G401 (cell line): Measurements from ENCODE around the gene SLF2. TPM values are rescaled to one million over a fixed set of nuclear protein-coding genes. Genes with fewer than 3 reads are reported as not detected.

Experiments used
- DNase-seq: peaks from one replicate; pipeline ENCODE4 v3.0.0-alpha.2; 2015; ENCODE audit warnings: low spot score
- in situ Hi-C: cut with HindIII; loops from 2 replicates; pipeline ENCODE4 v1.10.0; 2016; ENCODE audit warnings: low sequenced_read_pairs, mixed read lengths
- total RNA-seq: library from RNA; depleted of rRNA; stranded (reverse); fragments of >200 nt; shearing (Covaris generic); gene quantifications from 2 replicates; pipeline ENCODE4 v1.2.3, GENCODE V29; 2014

Gene SLF2
- total RNA-seq, 1 experiment from 2014 or later: 46.2 TPM

DNA sequence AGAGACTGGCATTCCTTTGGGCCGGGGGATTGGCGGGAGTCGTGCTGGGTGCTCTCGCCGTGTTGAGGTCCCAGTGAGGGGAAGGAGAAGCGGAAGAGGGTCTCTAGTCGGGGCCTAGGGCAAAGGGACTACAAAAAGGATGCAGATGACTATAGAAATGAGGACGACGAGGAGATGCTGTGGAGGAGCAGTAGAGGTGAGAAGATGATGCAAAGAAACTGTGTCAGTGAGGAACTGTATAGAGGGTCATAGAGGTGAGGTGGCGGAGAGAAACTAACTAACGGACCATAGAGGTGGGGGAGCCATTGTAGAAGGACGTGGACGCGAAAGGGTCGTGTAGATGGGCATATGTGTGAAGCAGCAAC, 74.9 kb downstream of the SLF2 start:
- in situ Hi-C loops: no loop called here
- DNase-seq: no peak

DNA sequence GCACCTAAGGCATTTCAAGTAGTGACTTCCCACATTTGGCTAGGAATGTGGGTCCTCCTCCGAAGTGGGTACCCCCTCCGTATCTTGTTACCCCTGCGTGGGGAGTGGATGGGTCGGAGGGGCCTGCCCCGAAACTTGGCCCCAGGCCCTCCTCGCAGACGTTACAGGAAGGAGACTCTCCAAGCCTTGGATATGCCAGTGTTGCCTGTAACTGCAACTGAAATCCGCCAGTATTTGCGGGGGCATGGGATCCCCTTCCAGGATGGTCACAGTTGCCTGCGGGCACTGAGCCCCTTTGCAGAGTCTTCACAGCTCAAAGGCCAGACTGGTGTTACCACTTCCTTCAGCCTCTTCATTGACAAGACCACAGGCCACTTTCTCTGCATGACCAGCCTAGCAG, 75.4 kb downstream of the SLF2 start:
- no peak for DNase-seq
- in situ Hi-C loops: no loop called here

DNA sequence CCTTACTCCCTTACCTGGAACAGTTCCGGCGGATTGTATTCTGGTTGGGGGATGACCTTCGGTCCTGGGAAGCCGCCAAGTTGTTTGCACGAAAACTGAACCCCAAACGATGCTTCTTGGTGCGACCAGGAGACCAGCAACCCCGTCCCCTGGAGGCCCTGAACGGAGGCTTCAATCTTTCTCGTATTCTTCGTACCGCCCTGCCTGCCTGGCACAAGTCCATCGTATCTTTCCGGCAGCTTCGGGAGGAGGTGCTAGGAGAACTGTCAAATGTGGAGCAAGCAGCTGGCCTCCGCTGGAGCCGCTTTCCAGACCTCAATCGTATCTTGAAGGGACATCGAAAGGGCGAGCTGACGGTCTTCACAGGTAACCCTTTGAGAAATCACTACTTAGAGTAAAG, 76.3 kb downstream of the SLF2 start:
- DNase-seq: no peak
- in situ Hi-C loops: no loop called here

DNA sequence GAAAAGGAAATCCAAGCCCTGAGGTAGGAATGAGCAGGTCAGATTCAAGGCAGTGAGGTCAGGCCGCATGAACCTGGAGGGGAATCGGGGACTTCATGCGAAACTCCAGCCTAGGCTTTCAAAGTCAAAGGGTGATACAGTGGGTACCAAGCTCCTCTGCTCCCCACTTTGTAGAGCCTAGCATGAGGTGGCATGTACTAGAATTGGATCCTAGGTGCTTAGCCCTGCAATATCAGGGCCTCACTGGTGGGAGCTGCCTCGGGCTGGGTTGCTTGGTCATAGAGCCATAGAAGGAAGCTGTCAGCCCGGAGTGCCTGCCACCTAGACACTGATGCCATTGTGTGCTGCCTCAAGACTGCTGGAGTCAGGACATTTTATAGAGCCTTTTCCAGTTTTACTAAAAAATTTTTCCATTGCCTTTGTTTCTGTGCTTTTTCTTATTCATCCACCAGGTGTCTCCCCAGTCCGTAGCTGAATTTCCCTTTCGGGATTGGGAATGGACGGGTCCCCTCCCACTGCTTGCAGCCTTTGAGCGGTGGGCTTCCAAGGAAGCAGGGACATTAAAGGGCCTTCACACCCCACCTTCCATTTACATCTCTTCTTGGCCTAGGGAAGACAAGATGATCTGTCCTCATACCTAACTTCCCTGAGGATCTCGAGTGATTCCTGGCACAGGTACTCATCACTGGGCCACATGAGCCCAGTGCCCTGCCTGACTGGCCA, 81.4 kb downstream of the SLF2 start:
- in situ Hi-C loops: no loop called here
- peak; percentile 69 for DNase-seq

- in situ Hi-C loops: no loop called here
- no peak for DNase-seq
These were observed 82.4 kb downstream of the SLF2 start for GRCh38 chr10:100995181-100995580.

DNA sequence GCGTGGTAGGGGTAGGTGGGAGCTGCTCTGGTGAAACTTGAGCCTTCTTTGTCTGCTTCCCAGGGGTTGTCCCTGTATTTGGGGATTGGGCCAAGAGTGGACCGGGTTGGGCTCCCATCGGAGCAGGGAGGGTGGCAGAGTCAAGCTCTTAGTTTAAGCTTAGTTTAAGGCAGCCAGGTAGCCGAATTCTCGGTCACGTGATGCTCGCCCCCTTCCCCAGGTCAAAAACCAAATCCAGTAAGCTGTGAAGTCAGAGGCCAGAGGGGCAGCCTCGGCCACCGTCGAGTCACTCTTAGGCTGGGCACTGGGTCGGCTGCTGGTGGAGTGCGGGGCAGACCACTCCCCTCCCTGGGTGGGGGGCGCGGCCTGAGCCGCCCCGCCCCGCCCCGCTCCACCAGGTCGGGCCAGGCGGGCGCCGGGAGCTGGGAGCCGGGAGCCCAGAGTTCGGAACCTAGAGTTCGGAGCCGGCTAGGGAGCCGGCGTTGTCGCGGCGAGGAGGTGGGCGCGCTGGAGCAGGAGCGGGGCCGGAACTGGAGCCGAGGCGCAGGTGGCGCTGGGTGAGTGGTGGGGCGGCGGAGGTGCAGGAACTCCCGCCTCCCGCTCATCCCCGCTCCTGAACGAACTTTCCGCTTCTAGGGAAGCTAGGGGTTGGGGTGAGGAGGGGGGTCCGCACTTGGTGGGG, 84.1 kb downstream of the SLF2 start:
- in situ Hi-C loops: no loop called here

GRCh38 chr10:100997360-100998182, 84.8 kb downstream of the SLF2 start:
- in situ Hi-C loops: no loop called here

More for the DNA sequence above, 84.1 kb downstream of the SLF2 start:
- no peak for DNase-seq

DNA sequence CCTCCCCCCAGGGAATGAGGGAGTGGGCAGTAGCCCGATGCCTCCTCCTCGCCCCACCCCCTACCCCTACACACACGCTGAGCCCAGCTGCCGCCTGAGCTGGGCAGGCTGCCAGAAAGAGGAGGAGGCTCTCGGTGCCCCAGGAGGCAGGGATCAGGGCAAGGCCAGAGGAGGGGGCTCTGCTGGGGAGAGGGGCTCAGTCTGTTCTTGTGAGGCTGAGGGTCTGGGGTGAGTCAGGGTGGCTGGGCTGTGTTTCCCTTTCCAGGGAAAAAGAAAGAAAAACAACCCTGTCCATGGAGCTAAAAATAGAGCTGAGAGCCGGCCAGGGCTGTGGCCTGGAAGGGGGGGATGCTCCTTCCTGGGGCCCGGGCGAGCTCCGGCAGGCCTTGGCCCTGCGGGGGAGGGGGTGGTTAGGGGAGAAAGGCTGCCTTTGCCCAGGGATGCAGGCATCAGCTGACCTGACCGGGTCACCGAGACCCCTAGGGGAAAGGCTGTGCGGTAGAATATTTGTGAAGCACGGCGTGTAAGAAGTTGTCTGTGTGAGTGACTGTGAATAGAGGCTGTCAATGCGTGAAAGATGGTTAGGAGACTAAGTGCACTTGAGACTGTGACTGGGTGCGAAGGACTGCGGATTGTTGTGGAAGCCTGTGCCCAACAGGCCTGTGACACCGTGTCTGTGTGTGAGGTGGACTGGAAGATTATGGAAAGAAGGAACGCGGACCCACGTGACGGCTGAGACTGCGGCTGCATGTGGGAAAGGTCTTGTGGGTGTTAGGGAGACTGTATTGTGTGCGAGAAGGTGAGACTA, 85.6 kb downstream of the SLF2 start:
- peak; percentile 86 for DNase-seq
- in situ Hi-C loops: no loop called here

More at GRCh38 chr10:100997360-100998182, 84.8 kb downstream of the SLF2 start:
- DNase-seq: peak; percentile 66

DNA sequence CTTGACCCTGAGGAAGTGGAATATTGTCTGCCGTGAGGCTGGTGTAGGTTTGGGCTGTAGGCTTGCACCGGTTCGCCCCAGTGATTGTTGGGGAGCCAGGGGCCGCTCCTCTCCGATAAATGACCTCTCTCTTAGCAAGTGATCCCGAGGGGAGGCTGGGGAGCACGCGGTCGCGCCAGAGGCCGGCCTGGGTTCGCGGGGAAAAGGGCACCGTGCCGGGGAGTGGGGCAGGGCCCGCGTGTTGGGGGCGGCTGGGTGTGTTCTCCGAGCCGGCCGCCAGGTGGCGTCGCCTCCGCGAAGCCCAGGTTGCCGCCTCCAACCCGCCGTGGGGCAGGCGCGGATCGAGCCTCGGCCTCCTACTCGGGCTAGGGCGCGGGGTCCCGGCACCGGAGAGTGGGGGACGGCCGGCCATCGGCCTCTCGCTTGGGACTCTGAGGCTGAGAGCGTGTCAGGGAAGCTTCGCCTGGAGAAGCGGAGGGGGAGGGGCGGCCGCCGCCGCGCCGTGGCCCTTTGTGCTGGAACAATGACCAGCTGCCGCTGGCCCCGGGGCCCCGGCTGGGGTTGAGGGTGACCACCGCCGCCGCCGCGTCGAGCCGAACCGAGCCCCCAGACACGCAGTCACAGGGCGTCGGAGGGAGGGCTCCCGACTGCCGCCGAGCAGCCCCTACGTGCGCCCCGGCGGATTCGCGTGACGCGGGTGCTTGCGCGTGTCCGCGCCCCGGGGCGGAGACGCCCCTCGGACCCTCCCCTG, 86.4 kb downstream of the SLF2 start:
- in situ Hi-C loops: no loop called here
- peak; percentile 74 for DNase-seq

DNA sequence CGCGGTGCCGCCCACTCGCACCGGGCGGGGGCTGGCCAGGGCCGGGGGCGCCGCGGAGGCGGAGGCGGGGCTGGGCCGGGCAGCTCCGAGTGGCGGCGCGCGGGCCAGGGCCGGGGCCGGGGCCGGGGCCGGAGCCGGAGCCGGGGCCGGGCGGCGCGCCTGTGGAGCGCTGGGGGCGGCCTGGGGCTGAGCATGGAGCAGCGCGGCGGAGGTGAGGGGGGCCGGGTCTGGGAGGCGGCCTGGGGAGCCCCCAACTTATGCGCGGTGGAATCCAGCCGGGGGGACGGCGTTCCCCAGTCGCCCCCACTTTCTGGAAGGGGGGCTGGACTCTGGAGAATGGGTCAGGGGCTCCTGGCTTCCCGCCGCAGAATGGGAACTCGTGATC, 87.0 kb downstream of the SLF2 start, which contains the start of gene LZTS2:
TSS of gene LZTS2 (plus strand) at position 67 of the 385 bp plus-strand sequence. CDS start 2,731 bp downstream, outside the sequence.
- in situ Hi-C loops: no loop called here
- no peak for DNase-seq

DNA sequence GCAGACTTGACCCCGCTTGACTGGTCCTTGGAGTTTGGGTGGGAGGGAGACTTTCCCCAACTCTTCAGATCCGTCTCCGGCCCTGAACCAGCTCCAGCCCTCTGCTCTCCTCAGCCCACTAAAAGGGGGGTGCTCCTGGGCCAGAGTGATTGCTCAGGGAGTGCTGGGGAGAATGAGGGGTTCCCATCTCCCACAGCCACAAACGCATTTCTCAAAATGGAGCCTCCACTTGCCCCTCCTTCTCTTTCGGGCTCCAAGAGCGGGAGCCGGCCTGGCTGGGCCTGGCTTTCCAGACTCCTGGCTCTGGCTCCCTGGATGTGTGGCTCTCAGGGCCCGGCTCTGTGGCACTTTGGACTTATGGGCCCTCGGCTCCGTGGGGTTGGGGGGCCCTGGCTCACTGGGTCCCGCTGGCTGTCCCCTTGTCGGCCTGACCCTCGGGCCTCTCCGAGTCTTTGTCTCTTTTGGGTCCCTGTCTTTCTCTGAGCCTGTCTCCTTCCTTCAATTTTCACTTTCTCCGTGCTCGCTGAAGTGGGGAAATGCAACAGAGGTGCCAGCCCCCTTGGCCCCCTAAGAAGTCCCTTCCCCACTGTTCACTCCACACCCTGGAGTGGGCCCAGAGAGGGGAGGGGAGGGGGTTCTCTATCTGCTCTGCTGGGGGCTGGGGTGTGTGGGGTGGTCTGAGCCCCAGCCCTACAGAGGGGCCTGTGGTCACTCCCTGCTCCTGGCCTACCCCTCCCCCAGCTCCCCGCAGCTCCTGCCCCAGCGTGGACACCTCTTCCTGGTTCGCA, 87.6 kb downstream of the SLF2 start:
- DNase-seq: peak; percentile 63
- in situ Hi-C loops: no loop called here

GRCh38 chr10:101000915-101001658, 88.3 kb downstream of the SLF2 start:
- DNase-seq: no peak
- in situ Hi-C loops: no loop called here

DNA sequence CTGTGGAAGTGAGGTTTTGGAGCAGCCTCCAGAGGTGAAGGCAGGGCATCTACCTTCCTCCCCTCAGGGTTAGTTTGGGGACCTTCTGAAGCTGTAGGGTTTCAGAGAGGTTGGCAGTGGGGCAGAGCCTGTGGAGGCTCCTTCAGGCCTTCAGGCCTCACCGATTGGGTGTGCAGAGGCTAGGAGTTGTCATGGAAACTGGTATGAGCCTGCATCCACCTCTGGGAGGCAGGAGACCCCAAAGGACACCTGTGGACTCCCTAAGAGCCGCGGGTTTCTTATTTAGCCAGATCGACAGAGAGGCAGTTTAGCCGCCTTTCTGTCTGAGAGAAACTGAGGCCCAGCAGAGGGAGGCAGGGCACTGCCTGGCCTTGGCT, 88.9 kb downstream of the SLF2 start:
- DNase-seq: no peak
- in situ Hi-C loops: no loop called here

- in situ Hi-C loops: no loop called here
These were observed 89.7 kb downstream of the SLF2 start for GRCh38 chr10:101002456-101002855.

GRCh38 chr10:101003639-101004206, 91.0 kb downstream of the SLF2 start:
- no peak for DNase-seq
- in situ Hi-C loops: no loop called here

More at GRCh38 chr10:101002456-101002855, 89.7 kb downstream of the SLF2 start:
- DNase-seq: no peak

- in situ Hi-C loops: no loop called here
- DNase-seq: no peak
These were observed 92.6 kb downstream of the SLF2 start for GRCh38 chr10:101005361-101005760.
